Panc1 (cell line): ENCODE results near the gene RC3H1.

Experiments
- CTCF ChIP-seq: fragments of 450-650 bp; IDR thresholded peaks from 2 replicates; pipeline ENCODE4 v1.5.1; 2017; ENCODE audit warnings: mild to moderate bottlenecking
- POLR2AphosphoS5 ChIP-seq: IDR thresholded peaks from 2 replicates; pipeline ENCODE4 v1.6.1; 2012; ENCODE audit warnings: mild to moderate bottlenecking, low read depth, low read length, moderate library complexity

GRCh38 chr1:173917635-173918493 lies 104.3 kb downstream of the RC3H1 start:
- TF ChIP-seq POLR2AphosphoS5 (no peak), CTCF (no peak)
